Measurements from ENCODE around the gene CACNA2D3.
"Not testable (repeated sequence)": the region's sequence is repeated elsewhere in the genome, so short reads cannot be mapped to it uniquely, and the experiment has no call there.

The CACNA2D3 gene

DNA sequence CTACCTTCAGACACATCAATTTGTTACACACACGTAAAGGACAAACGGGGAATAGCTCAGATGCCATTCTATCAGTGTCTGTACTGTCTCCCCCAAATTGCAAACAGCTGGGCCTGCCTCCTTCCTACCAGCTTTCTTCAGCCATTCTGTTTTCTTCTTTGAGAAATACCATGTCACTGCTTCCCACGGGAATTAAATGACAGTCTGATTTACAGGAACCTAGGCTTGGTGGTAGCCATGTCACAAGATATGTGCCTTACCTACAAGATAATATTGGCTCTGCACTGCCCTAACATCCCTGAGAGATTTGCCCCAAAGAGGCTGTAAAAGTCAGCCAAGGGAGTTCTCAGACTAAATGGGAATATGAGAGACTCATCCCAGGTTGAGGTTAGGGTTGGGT is 497.2 kb downstream of the CACNA2D3 start:
- no peak overlapping the region for H3K4me3 ChIP-seq (ENCODE audit: low read length)
- no peak for DNase-seq (ENCODE audit: low read depth)
- TF ChIP-seq, protein P1, sequence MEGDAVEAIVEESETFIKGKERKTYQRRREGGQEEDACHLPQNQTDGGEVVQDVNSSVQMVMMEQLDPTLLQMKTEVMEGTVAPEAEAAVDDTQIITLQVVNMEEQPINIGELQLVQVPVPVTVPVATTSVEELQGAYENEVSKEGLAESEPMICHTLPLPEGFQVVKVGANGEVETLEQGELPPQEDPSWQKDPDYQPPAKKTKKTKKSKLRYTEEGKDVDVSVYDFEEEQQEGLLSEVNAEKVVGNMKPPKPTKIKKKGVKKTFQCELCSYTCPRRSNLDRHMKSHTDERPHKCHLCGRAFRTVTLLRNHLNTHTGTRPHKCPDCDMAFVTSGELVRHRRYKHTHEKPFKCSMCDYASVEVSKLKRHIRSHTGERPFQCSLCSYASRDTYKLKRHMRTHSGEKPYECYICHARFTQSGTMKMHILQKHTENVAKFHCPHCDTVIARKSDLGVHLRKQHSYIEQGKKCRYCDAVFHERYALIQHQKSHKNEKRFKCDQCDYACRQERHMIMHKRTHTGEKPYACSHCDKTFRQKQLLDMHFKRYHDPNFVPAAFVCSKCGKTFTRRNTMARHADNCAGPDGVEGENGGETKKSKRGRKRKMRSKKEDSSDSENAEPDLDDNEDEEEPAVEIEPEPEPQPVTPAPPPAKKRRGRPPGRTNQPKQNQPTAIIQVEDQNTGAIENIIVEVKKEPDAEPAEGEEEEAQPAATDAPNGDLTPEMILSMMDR (conservative IDR thresholded peaks at IDR 0.05; ENCODE audit: low read length): no peak

DNA sequence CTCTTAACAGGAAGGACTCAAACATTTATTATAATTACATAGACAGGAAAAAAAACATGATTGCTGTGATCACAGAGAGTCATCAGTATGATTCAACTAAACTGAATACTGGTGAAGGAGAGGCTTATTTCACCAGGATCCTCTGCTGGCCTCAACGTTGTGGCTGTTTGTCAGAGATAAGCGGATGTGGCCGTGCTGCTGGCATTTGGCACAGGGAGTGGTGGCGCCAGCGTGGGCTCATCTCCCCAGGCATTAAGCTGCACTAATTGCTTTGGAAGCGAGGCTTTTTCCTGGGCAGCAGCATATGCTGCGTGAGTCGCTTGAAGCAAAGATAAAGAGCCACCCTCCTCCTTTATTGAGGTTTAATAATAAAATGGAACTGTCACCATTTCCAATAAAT is 498.8 kb downstream of the CACNA2D3 start:
- no peak for DNase-seq (ENCODE audit: low read depth)
- TF ChIP-seq, protein P1 (conservative IDR thresholded peaks at IDR 0.05; ENCODE audit: low read length): no peak

DNA sequence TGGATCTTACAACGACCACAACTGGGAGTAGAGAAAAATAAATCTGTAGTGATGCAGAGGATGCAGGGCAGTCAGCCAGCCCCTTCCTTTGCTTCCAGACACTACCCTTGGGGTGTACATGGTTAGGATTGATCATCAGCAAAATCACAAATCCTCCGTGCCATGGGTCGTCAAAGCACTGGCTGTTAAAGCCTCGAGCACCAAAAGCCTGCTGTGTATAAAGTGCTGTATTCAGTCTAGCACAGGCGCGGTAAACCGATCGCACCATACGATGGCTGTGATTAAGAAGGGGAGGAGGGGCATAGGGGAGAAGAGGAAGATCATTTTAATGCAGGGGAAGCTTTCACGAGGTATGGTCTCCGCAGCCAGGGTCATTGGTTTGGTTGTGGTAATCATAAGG is 500.3 kb downstream of the CACNA2D3 start:
- no peak overlapping the region for H3K4me3 ChIP-seq (ENCODE audit: low read length)
- DNase-seq (ENCODE audit: low read depth): no peak
- TF ChIP-seq, protein P1 (conservative IDR thresholded peaks at IDR 0.05; ENCODE audit: low read length): no peak

More for the DNA sequence above, 498.8 kb downstream of the CACNA2D3 start:
- H3K4me3 ChIP-seq (ENCODE audit: low read length): no peak overlapping the region

DNA sequence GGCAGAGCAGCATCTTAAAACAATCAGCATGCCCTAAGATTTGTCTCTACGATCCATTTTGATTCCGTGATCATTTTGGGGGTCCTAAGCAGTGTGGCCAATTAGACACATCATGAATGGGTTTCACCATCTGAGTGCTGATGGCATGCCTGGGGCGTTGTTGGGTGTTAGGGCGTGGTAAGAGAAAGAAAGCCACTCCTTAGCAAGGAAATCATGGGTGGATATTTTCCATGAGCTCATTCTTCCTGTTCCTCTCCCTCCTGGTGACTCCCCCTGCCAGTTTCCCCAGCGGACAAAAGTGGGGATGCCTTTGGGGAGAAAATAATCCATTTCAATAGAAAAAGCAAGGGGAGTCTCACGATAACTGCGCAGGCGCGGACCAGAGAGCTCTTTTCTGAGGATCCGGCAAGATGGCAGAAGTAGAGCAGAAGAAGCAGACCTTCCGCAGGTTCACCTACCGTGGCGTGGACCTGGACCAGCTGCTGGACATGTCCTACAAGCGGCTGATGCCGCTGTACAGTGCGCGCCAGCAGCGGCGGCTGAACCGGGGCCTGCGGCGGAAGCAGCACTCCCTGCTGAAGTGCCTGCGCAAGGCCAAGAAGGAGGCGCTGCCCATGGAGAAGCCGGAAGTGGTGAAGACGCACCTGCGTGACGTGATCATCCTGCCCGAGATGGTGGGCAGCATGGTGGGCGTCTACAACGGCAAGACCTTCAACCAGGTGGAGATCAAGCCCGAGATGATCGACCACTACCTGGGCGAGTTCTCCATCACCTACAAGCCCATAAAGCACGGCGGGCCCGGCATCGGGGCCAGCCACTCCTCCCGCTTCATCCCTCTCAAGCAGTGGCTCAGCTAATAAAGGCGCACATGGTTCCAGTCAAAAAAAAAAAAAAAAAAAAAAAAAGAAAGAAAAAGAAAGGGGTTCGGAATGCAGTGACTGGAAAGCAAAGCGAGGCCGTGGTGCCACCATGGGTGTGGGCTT is 503.7 kb downstream of the CACNA2D3 start:
- TF ChIP-seq, protein P1 (conservative IDR thresholded peaks at IDR 0.05; ENCODE audit: low read length): no peak
- DNase-seq (ENCODE audit: low read depth): no peak
- H3K4me3 ChIP-seq (ENCODE audit: low read length): no peak overlapping the region

DNA sequence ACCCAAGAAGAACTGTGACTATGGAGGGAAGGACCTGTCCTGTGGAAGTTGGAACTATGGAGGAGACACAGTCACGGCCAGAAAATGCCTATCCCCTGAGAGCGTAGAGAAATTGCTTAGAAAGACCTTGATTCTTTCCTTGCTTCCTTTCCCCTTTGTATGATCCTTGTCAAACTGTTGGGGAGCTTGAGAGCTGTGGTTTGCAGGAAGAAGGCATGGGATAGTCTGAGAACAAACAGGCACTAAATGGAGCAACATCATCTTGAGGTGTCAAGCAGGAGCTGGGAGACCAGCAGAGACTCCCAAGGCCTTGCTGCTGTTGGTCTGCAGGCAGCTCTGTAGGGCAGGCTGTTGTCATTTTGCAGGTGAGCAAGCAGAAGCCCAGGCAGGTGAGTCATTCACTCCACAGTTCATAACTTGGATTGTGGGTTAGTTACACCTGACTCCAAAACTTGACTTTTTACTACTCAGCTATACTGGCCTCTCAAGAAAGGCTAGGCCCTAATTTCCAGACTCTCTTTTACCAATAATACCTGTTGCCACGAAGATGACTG is 506.6 kb downstream of the CACNA2D3 start:
- H3K4me3 ChIP-seq (ENCODE audit: low read length): no peak overlapping the region
- TF ChIP-seq, protein P1 (conservative IDR thresholded peaks at IDR 0.05; ENCODE audit: low read length): no peak
- no peak for DNase-seq (ENCODE audit: low read depth)

DNA sequence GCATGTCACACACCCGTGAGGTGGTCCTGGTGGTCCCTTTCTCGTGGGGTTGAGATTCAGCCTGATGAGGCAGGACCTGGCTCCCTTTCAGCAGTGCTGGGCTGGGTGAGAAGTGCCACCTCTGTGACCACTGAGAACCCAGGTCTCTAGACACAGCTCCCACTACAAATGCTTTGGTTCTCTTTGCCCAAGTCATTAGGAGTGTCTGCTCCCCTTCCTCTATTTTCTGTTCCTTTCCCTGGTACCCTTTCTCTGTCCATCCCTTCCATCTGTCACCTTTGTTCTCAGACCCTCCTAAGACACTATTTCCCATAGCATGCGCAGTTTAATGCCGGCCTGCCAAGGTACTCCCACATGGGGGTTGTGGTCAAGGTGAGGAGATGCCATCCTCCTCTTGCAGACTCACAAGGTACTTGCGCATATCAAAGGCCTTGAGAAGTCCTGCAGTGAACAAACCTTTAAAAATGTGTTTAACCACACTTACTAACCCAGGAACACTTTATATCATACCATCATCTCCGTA is 507.8 kb downstream of the CACNA2D3 start:
- no peak for DNase-seq (ENCODE audit: low read depth)
- TF ChIP-seq, protein P1 (conservative IDR thresholded peaks at IDR 0.05; ENCODE audit: low read length): no peak
- H3K4me3 ChIP-seq (ENCODE audit: low read length): no peak overlapping the region

DNA sequence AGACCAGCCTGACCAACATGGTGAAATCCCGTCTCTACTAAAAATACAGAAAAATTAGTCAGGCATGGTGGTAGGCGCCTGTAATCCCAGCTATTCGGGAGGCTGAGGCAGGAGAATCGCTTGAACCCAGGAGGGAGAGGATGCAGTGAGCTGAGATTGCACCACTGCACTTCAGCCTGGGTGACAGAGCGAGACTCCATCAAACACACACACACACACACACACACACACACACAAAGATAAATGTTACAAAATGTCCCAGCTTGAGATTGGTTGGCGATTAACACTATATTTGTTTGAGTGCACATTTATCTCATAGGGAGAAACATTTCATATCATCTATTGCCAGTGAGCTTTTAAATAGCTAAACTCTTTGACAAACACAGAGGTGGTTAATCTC is 508.6 kb downstream of the CACNA2D3 start:
- DNase-seq (ENCODE audit: low read depth); H3K4me3 ChIP-seq (ENCODE audit: low read length): not testable (repeated sequence)
